ENCODE data around the gene RANGAP1. TPM values are rescaled to one million over a fixed set of nuclear protein-coding genes. Genes with fewer than 3 reads are reported as not detected.

The RANGAP1 gene
- total RNA-seq, 1 experiment from 2014 or later, result 110 TPM

DNA sequence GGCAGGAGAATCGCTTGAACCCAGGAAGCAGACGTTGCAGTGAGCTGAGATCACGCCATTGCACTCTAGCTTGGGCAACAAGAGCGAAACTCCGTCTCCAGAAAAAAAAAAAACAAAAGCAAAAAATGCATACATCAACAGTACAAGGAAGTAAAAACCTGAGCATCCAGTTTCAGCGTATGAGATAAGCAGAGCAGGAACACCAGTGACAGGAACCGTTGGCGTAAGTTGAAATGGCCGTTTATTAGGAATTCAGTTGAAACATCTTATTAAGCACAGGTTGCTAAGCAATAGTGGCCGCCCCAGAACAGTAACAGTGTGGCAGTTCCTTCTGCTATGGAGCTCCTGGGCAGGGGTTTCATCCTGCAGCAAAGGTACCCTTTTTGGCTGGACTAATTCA is 84.8 kb downstream of the RANGAP1 start:
- DNase-seq (ENCODE audit: low read depth), result no peak

DNA sequence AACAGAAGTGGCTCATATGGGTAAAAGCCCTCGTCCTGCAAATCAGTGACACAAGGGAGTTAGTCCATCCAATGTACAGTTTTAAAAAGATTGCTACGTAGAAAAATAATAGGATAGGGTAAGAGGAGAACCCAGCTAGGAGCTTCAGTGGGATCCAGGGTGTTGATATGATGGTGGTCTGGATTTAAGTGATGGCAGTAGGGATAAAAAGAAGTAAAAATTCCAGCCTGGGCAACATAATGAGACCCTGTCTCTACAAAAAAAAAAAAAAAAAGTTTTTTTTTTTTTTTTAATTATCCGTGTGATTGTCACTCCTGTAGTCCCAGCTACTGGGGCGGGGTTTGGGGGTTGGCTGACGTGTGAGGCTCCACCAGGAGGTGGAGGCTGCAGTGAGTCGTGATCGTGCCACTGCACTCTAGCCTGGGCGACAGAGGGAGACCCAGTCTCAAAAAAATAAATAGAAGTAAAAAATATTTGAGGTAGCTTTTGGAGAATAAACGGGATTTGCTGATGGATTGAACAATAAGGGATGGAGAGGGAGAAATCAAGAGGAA is 87.9 kb downstream of the RANGAP1 start:
- DNase-seq (ENCODE audit: low read depth), result no peak

DNA sequence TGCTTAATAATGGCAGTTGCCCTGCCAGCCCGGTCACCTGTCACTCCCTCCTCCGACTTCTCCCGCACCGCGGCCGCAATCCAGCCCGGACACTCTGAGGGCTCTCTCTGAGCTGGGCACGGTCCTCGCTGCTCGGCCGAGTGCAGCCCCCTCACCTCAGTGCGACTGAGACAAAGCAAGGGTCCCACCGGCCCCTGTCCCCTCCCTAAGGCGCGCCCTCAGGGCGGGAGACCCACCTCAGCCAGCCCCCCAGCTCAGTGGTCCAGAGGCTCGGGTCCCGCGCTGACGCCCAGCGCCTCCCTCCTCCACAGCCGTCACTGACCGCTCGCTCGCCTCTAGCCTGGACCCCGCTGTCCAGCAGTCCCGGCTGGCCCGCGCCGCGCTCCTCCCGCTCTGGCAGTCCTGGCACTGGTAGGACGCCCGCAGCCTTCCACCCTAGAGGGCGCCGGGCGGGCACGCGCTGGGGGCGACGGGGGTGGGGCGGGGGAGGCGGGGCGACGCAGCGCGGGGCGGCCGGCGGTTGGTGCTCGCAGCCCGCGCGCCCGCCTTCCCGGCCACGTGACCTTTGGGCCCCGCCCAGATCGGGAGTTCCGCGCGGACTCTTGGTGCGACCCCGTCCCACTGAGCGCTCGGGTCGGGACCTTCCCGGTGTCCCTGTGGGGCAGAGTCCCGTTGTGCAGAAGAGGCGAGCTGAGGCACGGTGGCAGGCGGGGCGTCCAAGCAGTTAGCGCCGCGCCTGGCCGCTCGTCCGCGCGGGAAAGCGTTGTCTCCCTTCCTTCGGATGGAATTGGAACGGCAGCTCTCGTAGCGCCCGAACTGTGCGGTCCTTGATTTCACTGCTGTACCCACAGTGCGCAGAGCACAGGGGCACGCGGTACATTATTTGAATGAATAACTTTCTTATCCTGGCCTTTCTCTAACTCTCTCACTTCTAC is 88.7 kb downstream of the RANGAP1 start:
- peak; percentile 52 for DNase-seq (ENCODE audit: low read depth)

Other genes starting within 250 kb of the RANGAP1 start
- gene EP300, start 193.6 kb downstream of the RANGAP1 start, total RNA-seq (2014; rRNA removed), result 17.2 and 24.0 TPM in 2 replicates
- gene L3MBTL2, start 80.9 kb downstream of the RANGAP1 start, total RNA-seq (2014; rRNA removed), result 28.2 and 28.5 TPM in 2 replicates
- gene CHADL, start 45.3 kb downstream of the RANGAP1 start, total RNA-seq (2014; rRNA removed), result 0.19 and 2.4 TPM in 2 replicates
- gene ZC3H7B, start 15.3 kb upstream of the RANGAP1 start, total RNA-seq (2014; rRNA removed), result 51.5 and 52.2 TPM in 2 replicates
- gene TEF, start 95.8 kb upstream of the RANGAP1 start, total RNA-seq (2014; rRNA removed), result 1.8 and 3.3 TPM in 2 replicates
- gene TOB2, start 160.6 kb upstream of the RANGAP1 start, total RNA-seq (2014; rRNA removed), result 17.8 and 22.9 TPM in 2 replicates
- gene PHF5A, start 182.5 kb upstream of the RANGAP1 start, total RNA-seq (2014; rRNA removed), result 71.5 and 80.7 TPM in 2 replicates
- gene ACO2, start 182.9 kb upstream of the RANGAP1 start, total RNA-seq (2014; rRNA removed), result 61.2 and 64.4 TPM in 2 replicates